NCI-H2029 treated with DMSO at 0.1 percent for 48 hours (cell line): ENCODE results near the gene WWOX.

Source experiments
- DNase-seq: peaks from one replicate; lab custom pipeline; 2025; lab: John Stamatoyannopoulos, UW

Gene WWOX

DNA sequence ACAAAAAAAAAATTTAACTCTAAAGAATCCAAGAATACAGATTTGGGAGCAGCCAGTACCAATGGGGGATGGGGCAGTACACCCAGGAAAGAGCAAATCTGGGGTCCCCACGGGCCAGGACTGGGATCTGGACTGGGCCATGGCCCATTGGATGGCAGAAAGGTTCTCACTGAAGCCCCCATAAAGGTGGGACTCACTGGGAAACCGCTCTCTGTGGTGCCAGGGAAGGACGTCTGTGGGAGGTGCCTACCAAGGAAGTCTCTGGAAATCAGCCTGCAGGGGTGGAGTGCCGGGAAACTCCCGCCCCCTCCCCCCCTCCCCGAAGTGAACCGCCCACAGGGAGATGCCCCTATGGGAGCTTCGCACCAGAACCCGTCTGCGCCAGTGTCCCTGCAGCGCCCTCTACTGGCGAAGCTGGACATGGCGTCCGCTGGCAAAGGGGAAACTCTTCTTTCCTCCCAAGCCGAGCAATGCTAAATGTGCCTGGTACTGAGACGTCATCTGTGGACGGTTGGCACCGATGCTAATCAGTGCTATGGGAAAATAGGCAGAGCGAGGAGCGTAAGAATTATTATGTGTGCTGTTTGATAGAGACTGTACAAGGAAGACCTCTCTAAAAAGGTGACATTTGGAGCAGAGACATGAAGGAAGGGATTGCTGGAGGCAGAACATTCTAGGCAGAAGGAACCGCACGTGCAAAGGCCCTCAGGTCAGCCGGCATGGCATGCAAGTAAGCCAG, 671.1 kb downstream of the WWOX start:
- no peak for DNase-seq

DNA sequence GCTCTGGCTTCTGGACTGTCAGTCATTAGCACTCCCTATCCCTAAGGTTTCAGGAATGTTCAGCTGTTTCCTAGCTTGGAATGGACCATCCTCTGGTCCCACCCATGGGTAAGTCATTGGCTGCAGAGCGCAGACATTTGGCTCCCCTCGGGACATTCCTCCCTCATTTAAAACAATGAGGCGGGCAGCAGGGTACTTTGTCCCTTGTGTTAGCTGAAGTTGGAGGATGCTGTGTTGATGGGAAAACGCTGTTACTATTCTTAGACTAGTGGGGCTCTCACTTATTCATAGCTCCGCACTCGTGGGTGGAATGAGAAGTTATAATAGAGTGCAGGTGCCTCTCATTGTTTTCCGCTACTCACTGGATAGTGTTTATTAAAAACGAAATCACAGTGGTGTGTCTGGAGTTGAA, 673.8 kb downstream of the WWOX start:
- DNase-seq: no peak

DNA sequence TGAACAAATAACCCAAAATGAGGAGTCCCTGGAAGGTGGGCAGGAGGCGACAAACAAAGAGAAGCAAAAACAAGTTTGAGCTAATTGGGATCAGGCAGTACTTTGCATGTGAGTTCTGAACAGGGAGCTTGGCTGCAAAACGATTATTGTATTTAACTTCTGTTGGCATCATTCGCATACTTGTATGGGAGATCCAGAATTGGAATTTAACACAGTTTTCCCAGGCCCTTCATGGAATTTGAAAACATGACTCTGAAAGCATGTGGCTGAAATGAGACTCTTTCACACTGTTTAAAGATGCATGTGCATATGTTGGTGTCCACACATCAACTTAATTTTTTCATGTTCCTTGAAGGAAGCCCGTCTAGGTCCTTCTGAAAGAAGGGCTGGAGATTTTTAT, 674.3 kb downstream of the WWOX start:
- no peak for DNase-seq

DNA sequence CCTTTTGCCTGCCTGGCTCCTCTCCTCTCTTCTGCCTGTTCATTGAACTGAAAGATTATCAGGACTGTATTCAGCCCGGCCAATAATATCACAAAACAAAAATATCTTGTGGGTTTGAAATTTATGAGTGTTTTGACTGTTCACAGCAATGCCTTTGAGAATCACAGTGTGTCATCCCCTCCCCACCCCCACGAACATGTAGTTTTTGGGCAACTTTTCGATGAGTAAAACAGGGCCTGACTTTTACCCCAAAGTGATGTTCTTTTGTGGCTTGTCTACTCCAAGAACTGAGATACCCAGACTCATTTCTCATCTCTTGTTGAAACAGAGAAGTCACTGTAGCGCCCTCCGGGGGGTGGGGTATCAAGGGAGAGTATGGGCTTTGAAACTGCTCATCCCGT, 675.7 kb downstream of the WWOX start:
- DNase-seq: no peak

DNA sequence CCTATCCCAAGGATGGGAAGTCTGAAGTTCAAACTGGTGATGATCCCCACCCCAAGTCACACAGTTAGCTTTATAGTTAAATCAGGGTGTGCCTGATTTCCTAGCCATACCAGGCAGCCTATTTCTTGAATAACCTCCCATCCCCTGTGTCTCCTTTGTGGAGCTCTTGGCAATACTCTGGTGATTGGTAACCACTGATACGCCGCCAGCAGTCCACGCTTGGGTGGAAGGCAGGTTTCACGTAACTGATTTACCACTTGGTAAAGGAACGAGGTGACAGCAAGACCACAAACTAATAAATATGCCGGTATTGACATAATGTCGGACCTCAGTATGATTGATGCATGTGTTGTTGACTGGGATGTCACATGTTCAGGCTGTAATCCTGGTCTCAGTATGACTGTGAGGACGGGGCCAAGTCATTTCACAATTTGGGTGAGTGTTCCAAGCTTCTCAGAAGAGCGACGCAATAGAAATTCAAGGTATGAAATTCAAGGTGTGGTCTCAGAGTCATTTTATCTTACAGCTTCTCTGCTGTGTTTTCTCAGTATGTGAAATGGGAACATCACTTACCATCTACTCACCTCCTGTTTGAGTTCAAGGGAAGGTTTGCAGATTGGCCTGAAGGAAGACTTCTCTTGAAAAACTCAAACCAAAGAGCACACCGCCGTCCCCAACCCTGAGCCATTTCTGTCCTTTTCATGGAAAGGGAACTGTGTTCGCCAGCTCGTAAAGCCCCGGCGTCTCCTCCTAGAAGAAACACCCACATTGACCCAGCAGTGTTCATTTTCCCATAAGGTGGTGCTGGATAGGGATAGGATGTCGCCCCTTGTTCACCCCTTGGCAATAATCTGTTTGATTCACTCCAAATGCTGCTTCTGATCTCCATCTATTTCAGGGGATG, 678.9 kb downstream of the WWOX start:
- DNase-seq: no peak

DNA sequence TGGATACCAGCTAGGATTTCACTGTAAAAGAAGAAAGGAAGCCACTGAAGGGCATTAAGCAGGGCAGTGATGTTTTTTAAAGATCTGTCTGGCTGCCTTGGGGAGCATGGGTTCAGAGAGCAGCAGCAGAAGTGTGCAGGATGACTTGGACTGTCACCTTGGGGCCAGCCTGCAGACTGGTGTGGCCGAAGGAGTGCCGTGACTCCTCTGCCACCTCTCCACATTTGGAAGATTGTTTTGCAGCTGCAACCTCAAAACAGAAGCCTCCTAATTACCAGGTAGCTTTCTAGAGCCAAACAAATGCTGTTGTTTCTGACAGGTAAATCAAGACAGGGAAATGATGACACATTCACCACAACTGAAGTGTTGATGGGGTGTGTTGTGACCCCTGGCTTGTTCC, 681.4 kb downstream of the WWOX start:
- DNase-seq: no peak

DNA sequence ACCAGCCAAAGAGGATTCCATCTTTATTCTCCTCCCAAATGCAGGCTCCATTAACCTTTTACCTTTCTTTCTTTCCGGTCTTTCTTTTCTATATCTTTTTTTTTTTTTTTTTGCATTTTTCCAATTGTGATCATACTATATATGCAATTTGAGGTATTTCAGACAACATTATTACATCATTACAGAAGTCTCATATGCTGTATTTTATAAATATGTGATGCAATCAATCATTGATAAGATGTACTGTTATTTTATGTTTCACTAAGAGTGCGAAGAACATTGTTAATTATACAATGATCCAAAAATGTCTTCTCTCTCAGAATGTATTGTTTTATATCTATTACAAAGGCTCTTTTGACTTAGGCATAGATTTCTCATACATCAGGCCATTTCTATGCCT, 683.1 kb downstream of the WWOX start:
- DNase-seq: no peak

DNA sequence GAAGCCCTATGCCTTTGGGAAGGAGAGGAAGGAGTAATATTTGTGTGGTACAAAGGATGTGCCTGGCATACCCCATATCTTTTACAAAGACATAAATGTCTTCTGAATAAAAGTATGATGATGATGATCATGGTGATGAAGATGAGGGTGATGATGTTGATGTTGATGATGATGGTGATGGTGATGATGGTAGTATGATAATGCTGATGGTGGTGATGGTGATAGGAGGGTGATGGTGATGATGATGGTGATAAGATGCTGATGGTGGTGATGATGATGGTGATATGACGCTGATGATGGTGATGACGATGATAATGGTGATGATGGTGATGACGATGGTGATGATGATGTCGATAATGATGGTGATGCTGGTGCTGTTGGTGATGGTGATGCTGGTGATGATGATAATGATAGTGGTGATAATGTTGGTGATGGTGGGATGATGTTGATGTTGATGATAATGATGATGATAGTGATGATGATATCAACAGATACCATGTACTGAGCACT, 684.2 kb downstream of the WWOX start:
- DNase-seq: no peak

DNA sequence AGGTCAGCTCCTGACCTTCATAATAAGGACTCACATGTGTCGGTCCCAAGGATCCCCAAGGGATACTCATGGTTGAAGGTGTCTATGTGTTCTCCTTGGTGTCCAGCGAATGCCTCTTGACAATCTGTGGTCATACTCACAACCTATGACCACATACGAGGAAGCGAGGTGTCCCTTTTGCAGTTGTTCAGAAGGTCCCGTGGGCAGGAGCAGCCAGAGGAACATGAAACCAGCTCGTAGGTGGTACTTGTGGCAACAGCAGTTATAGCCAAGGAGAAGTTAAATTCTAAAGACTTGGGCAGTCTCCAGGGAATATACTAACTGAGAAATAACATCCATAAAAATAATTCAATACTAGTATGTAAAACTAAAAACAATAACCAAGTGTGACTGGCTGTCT, 685.3 kb downstream of the WWOX start:
- no peak for DNase-seq

DNA sequence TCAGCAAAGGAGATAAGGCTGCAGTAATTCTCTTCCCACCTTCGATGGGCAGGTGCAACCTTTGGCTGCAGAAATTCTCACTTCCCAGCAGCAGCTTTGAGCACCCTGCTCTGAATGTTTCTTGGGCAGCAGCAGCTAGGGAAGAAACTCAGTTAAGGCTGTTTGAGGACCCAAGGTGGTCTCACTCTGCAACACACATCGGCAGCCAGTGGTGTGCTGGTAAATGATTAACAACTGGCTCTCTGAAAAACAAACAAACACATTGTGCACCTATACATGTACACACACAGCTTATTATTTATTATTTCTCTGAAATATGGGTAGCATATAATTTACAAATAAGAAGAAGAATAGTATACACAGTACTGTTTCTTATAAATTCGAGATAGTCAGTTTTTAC, 685.8 kb downstream of the WWOX start:
- no peak for DNase-seq

DNA sequence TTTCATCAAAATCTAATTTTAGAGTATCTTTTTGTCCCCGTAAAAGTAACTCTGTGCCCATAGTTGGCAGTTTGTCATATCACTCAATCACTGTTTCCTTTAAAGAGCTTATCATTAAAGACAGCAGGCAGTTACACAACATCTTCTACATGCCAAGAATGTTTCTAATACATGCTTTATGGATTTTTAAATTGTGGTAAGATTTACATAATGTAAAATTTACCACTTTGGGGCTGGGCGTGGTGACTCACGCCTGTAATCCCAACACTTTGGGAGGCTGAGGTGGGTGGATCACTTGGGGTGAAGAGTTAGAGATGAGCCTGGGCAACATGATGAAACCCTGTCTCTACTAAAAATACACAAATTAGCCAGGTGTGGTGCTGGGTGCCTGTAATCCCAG, 687.2 kb downstream of the WWOX start:
- DNase-seq: no peak

DNA sequence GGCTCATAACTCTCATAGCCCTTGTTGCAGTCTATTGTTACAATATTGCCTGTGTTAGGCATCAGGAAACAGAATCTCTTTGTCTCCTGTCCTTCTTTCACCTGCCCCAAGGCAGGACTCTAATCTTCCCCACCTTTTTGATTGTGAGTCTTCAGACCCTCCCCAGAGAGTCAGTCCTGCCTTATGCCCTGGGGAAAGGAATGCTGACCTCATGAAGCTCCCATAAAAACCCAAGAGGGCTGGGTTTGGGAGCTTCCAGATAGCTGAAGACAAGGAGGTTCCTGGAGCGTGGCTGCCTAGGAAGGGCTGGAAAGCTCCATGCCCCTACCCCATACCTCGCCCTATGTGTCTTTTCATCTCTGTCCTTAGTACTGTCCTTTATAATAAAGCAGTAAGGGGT, 688.8 kb downstream of the WWOX start:
- DNase-seq: no peak

DNA sequence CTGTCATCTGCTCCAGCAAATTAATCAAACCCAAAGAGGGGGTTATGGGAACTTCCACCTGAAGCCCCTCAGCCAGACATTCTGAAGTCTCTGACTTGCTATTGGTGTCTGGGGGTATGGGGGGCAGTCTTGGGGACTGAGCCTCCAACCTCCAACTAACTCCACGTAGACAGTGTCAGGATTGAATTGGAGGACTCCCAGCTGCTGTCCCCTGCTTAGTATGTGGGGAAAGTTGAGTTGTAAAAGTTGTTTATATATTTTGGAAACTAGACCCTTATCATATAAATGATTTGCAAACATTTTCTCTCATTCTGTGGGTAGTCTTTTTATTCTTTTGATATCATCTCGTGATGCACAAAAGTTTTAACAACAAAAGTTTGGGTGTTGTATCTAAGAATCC, 689.2 kb downstream of the WWOX start:
- no peak for DNase-seq

DNA sequence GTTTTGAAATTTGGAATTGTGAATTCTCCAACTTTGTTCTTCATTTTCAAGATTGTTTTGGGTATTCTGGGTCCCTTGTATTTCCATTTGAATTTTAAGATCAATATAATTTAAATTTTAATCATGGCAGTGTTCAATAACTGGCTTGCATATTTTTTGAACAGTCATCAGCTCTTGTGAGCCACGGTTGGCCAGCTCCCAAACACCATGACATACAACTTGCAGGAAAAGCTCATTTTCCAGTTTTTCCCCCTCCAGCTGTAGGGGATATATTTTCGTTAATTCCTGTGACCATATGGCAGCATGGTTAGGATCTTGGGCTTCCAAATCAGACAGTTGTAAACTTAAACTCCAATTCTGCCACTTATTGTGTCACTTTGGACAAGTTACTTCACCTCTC, 690.1 kb downstream of the WWOX start:
- DNase-seq: no peak

DNA sequence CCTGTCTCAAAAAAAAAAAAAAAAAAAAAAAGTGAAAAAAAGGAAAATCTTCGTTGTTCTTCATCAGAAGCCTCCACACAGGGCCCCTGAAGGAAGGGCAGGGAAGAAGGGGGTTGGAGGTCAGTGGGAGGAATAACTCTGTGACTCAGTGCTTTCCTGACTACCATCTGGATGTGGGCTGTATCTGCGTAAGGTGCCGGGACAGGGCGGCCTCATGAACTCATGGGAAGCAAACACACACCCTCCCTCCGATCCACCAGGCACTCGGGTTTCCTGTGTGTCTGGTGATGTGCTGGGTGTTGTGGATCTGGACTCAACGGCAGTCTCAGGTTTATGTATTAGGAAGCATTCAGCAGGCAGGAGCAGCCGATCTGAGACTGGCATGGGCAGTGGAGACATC, 691.6 kb downstream of the WWOX start:
- no peak for DNase-seq

DNA sequence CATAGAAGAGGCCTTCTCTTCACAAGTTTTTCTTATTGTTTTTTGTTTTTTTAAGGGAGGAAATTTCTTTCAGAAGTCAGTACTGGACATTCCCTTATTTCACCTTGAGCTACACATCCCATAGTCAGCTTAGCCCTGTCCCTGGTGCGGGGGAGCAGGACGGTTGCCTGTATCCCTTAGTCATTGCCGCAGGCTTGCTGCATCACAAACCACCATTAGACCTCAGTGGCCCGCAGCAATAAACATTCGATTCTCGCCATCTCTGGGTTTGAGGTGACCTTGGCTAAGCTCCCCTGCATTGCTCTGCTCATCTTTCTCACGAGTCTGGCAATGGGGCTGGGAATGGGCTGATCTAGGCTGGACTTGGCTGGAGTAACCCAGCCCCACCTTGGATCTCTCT, 692.5 kb downstream of the WWOX start:
- DNase-seq: no peak

DNA sequence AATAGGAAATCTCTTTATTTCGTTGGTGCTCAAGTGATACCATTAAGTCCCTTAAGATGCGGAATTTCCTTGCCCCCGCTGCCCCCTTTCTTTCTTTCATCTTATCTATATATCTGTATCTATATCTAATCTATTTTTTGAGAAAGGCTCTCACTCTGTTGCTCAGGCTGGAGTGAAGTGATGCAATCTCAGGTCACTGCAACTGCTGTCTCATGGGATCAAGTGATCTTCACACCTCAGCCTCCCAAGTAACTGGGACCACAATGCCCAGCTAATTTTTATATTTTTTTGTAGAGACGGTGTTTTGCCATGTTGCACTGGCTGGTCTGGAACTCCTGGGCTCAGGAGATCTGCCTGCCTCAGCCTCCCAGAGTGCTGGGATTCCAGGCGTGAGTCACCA, 693.5 kb downstream of the WWOX start:
- DNase-seq: no peak

DNA sequence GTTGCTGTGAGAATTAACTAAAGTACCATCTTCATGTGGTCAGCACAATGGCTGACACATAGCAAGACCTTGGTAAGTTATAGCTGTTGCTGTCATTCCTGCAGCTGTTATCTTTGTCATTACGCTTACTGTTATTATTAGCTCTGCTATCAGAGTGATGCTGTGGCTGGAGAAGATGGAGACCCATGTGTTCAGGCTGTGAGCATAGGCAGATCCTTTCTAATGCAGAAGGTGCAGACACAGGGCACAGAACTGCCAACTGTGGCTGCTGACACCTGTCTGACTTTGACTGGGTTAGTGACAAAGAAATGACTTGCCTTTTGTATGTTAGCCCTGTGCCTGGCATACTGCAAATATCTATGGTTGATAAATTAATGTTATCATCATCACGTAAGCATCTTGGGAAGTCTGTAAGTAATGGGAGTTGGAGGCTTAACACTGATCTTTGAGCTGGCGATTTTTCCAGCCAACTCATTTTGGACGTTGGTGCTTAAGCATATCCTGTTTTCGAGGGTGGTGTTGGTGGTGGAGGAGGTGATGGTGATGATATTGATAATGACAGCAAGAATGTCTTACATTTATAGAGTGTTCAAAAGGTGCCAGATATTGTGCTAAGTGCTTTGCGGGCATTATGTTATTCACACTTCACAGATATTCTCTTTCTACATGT, 695.3 kb downstream of the WWOX start:
- no peak for DNase-seq

DNA sequence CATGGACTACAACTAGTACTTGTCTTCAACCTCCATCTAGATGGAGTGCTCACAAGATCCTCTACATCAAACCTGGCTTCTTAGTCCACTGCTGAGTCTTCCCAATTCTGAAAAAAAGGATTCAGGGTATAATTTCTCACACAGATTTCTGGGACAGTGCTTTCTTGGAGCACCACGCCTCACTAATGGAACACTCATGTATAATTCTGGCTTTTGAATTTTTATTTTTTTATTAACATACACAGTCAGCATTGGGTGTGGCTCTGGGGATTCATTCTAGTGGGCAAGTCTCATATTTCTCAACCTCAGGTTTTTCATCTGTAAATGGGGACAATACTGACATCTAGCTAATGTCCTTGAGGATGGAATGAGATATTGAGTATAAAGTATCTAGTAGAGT, 696.0 kb downstream of the WWOX start:
- no peak for DNase-seq

DNA sequence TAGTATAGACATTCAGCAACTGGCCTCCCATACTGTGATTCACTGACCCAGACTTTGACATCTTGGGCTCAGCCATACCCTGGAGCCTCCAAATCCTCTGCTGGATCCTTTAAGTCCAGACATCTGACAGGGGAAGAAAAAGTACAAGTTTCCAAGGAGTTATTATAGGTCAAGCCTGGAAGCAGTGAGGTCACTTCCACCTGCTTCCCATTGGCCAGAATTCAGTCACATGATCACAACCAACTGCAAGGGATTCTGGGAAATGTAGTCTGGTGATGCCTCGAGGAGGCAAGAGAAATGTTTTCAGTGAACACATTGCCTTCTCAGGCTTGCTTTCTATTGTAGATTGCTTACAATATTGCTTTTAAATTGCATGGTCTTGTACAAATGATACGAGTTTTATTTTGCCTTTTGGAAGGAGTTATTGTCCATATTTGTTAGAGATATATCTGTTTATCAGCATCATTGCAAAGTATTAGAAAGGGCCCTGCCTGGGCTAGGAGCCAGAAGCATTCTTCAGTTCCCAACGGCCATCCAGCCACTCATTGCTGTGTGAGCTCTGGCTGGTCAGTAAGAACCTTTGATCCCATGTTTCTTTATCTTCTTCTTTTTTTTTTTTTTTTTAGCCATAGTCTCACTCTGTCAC, 696.9 kb downstream of the WWOX start:
- DNase-seq: peak; percentile 14

DNA sequence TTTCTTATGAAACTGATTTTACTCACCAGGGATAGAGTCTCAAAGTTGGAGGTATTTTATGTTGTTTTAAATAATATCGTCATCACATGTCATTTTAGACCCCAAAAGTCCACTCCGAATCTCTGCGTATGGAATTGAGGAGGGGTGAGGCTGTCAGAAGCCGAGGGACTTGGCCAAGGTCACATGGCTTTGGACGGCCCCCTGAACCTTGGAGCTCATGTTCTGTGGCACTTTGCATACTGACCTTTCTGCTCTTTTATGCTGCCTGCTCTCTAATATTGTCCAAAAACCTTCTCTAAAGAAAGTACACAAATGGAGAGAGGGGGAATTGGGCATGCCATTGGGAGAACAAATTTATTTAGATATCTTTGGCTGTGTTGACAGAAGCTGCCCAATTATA, 700.0 kb downstream of the WWOX start:
- no peak for DNase-seq

DNA sequence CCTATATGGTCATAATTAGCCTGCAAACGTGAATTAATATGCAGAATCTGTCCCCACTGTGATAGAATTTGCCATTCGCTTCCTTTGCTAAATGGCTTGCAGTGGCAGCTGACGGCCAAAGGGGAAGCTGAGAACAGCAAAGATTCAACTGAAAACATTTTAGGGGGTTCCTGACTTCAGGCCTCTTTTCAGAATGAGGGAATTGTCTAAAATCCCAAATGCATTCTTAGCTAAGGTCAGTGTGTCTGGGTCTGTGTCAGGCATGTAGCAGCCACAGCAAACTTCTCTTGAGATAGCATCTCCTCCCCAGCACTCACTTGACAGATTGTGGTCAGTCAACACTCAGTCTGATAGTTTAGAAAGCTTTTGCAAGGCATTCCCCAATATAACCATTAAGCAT, 701.1 kb downstream of the WWOX start:
- DNase-seq: no peak
